Measurements from ENCODE around the gene AEN. TPM values are rescaled to one million over a fixed set of nuclear protein-coding genes. Genes with fewer than 3 reads are reported as not detected.

AEN gene
- polyA plus RNA-seq, 1 donor = 4.9 TPM

DNA sequence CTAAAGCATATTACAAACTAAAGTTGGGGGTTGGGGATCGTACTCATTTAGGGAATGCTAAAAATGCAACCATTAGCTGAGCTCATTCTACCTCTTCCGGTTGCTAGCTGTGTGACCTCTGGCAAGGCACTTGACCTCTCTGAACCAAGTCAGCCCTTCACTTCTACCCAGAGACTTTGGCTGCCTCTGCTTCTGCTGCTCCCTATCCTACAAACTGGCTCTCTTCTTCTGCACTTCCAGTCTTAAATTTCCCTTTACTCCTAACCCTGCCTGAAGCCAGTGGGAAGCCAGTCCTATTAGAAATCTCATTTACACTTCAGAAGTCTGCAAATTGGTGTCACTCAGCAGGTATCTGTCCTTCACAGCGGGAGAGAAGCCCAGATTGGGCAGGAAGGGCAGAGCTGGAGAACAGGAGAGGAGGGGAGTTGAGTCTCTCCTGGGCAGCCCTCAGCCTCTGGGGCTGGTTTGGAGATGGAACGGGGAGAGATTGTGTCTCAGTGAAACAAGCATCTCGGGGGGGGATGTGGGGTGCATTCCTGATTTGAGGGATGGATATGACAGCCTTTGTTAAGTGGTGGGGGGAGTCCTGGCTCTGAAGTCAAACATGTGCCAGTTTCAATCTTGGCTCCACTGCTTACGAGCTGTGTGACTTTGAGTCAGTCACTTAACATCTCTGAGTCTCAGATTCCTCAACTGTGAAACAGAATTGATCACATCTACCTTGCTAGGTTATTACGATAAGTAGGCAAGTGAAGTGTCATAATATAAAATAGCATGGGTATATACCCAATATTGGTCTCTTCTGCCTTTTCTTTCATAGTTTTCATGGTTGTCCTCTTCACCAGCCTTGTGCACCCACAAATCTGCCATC, 7.8 kb upstream of the AEN start:
- DNase-seq (ENCODE audit: low read depth) = no peak

DNA sequence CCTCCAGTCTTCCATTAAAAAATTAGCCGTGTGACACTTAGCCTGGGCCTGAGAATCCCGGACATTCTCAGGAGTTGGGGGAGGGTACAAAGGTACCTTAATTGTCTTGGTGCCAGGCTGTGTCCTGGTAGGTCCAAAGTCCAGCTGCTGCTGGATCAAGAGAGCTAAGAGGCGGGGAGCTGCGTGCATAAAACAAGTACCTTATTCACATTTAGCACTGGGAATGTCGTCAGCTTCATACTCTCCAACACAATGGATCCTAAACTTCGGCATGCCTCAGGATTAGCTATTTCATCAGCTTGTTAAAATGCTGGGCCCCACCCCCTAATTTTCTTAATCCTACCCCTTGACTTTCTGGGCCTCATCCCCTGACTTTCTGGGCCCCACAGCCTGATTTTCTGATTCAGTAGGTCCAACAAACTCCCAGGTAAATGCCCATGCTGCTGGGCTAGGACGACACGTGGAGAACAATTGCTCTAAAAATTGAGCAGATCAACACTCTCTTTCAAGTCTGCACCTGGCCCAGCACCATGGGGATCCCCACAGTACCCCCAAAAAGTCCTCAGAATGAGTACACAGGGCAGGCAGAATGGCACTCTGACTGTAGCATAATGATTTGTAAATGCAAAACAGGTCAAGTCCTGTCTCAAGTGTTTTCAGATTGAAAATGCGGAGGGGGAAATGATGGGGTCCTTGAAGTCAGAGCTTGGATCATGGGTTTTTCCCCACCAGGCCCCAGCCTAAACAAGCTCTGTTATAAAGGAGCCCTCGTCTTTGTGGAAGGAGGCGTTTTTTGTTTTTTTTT, 5.6 kb upstream of the AEN start:
- no peak for DNase-seq (ENCODE audit: low read depth)

DNA sequence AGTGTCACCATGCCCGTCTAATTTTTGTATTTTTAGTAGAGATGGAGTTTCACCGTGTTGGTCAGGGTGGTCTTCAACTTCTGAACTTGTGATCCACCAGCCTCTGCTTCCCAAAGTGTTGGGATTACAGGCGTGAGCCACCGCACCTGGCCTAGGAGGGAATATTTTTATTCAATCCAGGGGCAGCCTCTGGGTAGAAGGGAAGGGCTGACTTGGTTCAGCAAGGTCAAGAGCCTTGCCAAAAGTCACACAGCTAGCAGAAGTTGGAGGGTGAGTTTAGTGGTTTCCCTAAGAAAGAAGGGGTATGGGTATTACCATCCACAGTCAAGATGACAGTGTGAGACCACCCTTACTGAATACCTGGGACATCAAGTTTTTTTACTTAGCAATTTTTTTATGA, 4.9 kb upstream of the AEN start:
- no peak for DNase-seq (ENCODE audit: low read depth)

DNA sequence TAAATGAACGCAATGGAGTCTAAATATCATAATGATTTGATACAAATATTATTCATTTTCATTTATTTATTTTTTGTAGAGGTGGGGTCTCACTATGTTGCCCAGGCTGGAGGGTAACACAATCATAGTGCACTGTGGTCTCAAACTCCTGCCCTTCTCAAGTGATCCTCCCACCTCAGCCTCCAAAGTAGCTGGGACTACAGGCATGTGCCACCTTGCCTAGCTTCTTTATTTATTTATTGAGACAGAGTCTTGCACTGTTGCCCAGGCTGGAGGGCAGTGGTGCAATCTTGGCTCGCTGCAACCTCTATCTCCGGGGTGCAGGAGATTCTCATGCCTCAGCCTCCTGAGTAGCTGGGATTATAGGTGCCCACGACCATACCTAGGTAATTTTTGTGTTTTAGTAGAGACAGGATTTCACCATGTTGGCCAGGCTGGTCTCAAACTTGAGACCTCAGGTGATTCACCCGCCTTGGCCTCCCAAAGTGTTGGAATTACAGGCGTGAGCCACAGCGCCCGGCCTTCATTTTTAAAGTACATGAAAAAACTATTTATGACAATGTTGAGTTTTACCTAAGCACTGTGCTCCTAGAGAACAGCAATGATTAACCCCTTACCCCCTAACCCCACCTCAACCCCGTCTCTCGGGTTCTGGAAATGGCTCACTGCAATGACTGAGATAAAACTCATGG, 4.0 kb upstream of the AEN start:
- no peak for DNase-seq (ENCODE audit: low read depth)

DNA sequence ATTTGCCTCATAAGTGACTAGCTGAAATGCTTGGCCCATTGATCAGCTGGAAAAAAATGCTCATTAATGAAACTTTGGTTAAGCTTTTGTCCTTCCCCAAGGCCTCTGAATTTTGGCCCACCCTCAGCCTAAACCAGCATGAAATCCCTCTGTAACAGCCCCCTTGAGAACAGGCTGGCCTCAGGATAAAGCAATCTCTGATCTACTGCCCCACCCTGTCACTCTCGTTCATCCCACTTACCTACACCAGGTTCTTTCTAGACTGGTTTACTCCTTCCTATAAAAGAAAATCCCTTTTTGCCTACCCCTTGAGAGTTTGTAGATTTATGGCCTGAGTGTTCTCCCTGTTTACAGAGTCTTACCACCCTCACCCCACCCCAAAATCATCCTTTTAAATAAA, 3.4 kb upstream of the AEN start:
- no peak for DNase-seq (ENCODE audit: low read depth)

DNA sequence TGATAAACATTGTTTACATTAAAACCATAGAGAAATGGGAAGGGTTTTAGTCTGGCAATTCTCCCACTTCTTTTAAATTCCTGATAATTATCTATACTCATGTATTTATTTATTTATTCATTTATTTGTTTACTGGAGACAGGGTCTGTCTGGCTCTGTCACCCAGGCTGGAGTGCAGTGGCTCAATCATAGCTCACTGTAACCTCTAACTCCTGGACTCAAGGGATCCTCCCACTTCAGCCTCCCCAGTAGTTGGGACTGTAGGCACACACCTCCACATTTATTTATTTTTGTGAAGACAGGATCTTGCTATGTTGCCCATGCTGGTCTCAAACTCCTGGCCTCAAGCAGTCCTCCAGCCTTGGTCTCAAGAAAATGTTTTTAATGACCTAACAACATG, 2.5 kb upstream of the AEN start:
- no peak for DNase-seq (ENCODE audit: low read depth)

DNA sequence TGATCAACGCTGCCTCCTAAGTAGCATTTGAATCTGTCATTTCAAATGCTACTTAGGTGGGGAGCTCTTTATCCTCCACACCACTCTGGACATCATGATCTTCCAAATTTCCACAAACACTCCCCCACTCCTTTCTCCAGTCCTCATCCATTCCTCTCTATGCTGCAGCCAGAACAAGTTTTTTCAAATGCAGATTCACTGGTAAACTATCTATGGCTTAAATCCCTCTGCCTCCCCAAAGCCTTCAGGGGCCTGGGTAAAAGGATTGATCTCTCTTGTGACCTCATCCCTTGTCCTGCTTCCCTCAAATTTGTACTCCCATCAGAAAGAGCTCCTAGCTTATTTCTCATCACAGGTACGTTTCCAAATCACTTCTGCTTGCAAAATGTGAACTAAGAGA, 1.3 kb upstream of the AEN start:
- no peak for DNase-seq (ENCODE audit: low read depth)

DNA sequence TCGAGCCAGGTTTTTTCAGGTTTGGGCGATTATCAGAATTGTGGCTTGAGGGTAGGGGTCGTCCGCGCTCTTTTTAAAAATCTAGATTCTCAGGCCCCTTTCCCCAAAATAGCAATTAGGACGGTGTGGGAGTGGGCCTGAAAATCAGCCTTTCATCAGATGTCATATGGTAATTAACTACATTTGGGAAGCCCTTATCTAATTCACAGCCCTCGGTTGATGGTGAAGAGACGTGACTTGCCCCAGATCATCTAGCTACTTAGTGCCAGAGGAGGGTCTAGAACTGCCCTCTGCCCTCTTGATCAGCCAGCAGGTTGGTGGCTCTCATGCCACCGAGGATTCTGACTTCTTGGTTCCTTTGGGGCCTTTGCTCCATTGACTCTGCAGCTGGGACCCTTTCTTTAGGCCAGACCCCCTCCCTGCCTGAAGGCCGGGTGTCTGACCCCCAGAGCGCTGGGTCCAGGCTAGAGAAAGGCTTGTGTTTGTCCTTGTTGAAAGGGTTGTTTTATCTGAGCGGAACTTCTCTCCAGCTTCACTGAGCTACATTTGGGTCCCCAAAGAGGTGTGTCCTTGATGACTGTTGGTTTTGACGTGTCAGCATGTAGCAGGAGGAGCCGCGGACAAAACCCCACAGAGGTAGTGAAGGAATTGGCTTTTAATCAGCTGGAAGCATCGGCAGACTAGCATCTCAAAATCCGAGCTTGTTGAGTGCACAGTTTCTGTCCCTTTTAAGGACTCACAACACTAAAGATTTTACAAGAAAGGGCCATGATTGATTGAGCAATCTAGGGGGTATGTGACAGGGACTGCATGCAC, 857 bp downstream of the AEN start:
- no peak for DNase-seq (ENCODE audit: low read depth)

DNA sequence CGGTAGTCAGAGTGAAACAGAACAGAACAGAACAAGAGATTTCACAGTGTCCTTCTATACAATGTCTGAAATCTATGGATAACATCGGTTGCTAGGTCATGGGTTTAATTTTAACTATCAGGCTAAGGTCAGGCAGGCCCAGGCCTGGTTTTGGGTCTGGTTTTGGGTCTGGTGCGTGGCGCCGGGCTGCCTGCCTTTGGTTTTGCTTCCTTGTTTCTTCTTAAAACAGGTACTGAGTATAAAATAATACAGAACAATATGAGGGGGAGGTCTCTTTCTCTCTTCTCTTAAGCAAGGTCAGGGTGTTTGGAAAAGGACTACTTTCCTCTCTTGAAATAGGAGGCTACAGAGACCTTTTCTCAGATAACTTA, 1.4 kb downstream of the AEN start:
- DNase-seq (ENCODE audit: low read depth) = no peak

DNA sequence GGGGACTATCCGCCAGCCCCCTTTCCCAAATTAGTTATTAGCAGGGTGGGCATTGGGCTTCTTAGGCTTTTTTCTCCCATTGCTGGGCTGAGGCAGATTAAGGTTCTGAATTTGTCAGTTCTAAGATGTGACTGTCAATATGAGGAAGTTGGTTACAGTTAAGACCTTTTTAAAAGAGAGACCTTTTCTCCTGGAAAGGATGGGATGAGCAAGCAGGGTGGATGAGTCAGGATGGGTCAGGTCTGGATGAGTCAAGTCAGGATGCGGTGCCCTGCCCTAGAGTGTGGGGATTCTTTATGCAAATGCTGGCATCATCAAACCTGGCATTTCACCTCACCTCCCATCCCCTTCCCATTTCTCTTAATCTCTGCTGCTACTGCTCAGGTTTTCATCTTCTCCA, 1.9 kb downstream of the AEN start:
- DNase-seq (ENCODE audit: low read depth) = no peak

DNA sequence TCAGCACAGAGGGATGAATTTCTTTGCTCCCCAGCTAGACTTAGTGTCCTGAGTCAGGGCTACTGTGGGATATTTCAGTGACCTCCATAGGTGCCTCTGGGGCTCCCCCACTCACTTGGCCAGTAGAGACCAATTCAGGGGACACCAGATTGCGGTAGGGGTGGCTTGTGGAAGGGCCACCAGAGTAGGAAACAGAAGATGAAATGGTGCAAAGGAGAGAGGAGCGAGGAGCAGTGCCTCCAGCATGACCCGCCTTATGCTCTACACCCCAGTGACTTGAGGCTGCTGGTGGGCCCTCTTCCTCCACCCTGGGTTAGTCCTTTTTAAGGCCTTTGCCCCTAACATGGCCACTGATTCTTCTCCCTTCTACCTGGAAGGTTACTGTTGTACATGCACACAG, 2.5 kb downstream of the AEN start:
- no peak for DNase-seq (ENCODE audit: low read depth)

DNA sequence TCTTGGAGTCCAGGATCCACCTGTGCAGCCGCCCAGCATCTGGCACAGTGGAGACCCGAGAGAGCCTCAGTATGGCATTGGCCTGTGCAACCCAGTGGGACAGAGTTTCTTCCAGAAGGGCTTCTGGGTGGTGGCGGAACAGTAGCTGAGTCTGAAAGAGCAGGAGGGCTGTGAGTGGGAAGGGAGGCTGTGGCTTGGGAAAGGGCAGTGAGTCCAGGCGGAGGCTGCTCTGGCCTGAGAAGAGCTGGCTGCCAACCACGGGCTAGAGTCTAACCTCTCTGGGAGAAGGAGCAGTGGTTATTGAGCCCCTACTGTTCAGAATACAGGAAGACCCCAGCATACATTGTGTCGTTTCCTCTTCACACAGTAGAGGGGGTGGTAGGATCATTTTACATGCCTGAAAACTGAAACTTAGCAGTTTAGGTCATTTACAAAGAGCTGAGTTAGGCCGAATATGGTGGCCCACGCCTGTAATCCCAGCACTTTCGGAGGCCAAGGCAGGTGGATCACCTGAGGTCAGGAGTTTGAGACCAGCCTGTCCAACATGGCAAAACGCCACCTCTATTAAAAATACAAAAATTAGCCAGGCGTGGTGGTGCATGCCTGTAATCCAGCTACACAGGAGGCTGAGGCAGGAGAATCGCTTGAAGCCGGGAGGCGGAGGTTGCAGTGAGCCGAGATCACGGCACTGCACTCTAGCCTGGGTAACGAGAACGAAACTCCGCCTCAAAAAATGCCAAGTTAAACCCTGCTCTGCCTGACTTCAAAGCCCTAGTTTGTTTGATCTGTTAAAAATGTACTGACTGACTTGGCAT, 3.2 kb downstream of the AEN start:
- peak; percentile 46 for DNase-seq (ENCODE audit: low read depth)

DNA sequence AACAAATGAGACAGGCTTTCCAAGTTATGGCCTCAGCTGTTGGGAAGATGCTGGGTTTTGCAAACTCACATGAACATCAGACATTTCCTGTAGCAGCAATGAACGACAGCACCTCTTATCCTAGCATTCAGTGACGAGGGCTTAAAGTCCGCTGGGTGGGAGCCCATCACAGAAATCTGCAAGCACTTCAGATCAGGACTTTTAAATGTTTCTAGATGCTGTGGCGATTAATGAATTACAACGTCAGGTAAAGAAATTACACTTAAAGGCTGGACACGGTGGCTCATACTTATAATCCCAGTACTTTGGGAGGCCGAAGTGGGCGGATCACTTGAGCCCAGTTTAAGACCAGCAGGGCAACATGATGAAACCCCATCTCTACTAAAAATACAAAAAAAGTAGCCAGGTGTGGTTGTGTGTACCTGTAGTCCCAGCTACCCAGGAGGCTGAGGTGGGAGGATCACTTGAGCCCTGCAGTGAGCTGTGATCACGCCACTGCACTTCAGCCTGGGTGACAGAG, 3.9 kb downstream of the AEN start:
- DNase-seq (ENCODE audit: low read depth) = no peak

DNA sequence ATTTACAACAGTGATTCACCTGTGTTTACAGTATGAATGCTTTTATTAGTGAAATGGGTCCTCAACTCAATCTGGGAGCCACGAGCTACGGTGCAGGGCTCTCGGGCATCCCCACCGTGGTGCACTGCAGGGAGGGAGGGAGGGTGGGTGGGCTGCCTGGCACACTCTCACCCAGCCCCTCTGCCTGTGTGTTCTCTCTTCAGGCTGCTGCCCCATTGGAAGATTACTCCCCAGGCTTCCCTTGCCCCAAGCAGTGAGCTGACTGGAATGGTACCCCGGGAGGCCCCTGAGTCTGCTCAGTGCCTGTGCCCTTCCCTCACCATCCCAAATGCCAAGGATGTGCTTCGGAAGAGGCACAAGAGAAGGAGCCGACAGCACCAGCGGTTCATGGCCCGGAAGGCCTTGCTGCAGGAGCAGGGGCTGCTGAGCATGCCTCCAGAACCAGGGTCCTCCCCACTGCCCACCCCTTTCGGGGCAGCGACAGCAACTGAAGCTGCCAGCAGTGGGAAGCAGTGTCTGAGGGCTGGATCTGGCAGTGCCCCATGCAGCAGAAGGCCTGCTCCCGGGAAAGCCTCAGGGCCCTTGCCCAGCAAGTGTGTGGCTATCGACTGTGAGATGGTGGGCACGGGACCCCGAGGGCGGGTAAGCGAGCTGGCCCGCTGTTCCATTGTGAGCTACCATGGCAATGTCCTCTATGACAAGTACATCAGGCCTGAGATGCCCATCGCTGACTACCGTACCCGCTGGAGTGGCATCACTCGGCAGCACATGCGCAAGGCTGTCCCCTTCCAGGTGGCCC, 5.0 kb downstream of the AEN start:
- no peak for DNase-seq (ENCODE audit: low read depth)

DNA sequence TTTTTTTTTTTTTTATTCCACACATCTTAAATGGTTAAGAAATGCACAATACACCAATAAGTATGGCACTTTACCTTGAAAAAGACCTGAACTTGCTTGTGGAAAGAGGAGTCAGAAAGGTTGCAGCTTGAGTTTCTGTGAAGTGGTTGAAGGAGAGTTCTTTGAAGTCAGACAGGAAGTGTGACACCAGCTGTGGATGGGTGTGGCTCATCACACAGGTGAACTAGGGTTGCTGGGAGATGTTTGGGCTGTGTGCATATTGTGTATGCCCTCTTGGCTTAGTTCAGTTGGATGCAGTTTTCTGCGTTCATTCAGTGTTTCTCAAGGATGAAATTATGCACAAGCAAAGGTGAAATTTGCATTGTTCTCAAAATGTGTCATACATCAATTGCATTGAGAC, 6.3 kb downstream of the AEN start:
- no peak for DNase-seq (ENCODE audit: low read depth)

DNA sequence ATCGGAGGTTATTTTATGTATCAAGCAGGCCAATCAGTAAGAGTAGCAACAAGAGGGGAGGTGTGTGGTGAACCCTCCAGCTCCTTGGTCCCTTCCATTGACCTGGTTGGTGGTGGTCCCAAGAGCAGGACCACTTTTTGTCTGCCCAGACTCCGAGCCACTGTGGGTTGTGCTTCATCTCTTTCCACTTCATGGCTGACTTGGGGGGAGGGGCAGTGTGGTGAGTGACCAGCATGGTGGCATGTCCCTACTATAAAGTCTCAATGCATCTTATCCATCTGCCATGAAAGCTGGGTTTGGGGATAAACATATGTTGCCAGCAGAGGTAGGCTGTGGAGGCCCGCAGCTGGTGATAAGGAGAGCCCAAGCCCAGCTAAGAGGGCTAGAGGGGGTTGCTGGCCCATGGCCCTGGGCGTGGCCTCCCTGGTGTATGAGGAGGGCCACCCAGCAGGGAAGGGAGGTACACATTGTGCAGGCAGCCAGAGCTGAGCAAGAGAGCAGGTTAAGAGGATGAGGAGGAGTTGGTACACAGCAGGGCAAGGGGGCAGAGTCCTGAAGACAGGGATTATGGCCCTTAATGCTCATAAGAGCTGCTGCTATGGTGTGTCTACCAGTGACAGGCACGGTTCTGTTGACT, 7.0 kb downstream of the AEN start:
- DNase-seq (ENCODE audit: low read depth) = no peak

DNA sequence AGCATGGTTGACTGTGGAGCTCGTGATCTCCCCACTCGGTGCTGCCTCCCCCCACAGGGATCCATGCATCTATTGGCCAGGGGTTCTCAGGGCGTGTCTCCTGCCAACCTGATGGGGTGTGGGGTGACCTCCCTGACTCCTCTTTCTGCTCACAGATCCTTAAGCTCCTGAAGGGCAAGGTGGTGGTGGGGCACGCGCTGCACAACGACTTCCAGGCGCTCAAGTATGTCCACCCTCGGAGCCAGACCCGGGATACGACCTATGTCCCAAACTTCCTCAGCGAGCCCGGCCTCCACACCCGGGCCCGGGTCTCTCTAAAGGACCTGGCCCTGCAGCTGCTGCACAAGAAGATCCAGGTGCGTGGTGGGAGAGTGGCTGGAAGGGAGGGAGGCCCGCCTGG, 7.9 kb downstream of the AEN start:
- DNase-seq (ENCODE audit: low read depth) = no peak

DNA sequence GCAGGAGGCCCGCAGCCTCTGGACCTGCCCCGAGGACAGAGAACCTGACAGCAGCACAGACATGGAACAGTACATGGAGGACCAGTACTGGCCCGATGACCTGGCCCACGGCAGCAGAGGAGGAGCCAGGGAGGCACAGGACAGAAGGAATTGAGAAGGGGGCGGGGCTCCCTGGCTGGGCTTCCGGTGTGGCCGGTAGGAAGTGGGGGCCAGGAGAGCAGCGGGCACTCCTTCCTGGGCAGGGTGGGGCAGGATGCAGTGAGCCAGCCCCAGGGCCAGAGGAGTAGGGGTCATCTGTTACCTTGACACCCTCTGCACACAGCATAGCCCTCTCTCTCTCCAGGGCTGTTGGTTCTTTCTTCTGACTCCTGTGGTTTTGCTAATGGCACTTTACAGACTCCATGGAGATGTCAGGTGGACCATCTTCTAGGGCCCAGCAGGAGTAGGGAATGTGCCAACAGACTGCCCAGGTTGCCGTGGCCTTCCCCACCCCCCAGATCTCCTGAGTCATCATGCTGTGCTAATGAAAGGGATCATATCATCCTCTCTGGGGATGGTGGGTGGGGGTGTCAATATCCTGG, 9.1 kb downstream of the AEN start:
- no peak for DNase-seq (ENCODE audit: low read depth)

Measured in forelimb muscle (tissue), 1 donor.